Measurements from ENCODE around the gene PPARG.

PPARG gene

GRCh38 chr3:12318758-12319621, 30.1 kb downstream of the PPARG start:
- FAIRE-seq (no peak), DNase-seq (ENCODE audit: insufficient read length, low spot score) (no peak)
- no peak for TF ChIP-seq CTCF (IDR thresholded peaks at IDR 0.05; ENCODE audit: insufficient read depth, missing control alignments)

GRCh38 chr3:12321015-12321414, 32.1 kb downstream of the PPARG start:
- TF ChIP-seq CTCF (IDR thresholded peaks at IDR 0.05; ENCODE audit: insufficient read depth, missing control alignments) = no peak
- DNase-seq (ENCODE audit: insufficient read length, low spot score) (no peak), FAIRE-seq (no peak)

GRCh38 chr3:12323237-12323636, 34.4 kb downstream of the PPARG start:
- DNase-seq (ENCODE audit: insufficient read length, low spot score) (no peak), FAIRE-seq (no peak)
- no peak for TF ChIP-seq CTCF (IDR thresholded peaks at IDR 0.05; ENCODE audit: insufficient read depth, missing control alignments)

GRCh38 chr3:12325586-12326515, 37.0 kb downstream of the PPARG start:
- FAIRE-seq = no peak
- TF ChIP-seq CTCF (IDR thresholded peaks at IDR 0.05; ENCODE audit: insufficient read depth, missing control alignments) = no peak
- DNase-seq (ENCODE audit: insufficient read length, low spot score) = no peak

- DNase-seq (ENCODE audit: insufficient read length, low spot score) (no peak), FAIRE-seq (no peak)
- TF ChIP-seq CTCF (IDR thresholded peaks at IDR 0.05; ENCODE audit: insufficient read depth, missing control alignments) = no peak
Measured at GRCh38 chr3:12327021-12327420, 38.2 kb downstream of the PPARG start.

GRCh38 chr3:12328132-12328836, 39.4 kb downstream of the PPARG start:
- no peak for TF ChIP-seq CTCF (IDR thresholded peaks at IDR 0.05; ENCODE audit: insufficient read depth, missing control alignments)
- no peak for DNase-seq (ENCODE audit: insufficient read length, low spot score)
- no peak for FAIRE-seq

All from D721Med (cell line).